ELF-1 (cell line): ENCODE data around the gene ZPLD1.

ENCODE experiments used
- DNase-seq: peaks from one replicate; pipeline ENCODE4 v3.0.0-alpha.2; 2016; ENCODE audit warnings: low read depth, low spot score

ZPLD1 gene

DNA sequence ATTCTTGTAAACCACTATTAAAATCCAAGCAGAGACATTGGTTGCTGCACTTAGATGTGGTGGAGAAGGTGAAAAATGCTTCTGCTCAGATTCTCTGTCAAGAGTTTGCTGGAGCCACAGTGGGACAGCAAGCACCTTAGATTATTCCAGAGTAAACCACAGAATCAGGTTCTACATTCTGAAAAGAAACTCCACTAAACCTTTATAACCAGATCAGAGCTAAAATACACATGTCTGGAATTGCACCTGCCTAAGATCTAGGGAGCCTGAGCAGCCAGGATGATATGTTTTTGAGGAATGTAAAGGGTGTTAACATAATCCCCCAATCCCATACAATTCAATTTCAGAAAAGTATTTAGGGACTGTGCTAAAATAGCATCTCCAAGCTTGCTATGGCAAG is at the start of gene ZPLD1:
Gene ZPLD1, plus strand, starts transcription at position 301 of the 400 bp plus-strand sequence. CDS start 3,473 bp downstream, outside the sequence.
- DNase-seq: no peak

DNA sequence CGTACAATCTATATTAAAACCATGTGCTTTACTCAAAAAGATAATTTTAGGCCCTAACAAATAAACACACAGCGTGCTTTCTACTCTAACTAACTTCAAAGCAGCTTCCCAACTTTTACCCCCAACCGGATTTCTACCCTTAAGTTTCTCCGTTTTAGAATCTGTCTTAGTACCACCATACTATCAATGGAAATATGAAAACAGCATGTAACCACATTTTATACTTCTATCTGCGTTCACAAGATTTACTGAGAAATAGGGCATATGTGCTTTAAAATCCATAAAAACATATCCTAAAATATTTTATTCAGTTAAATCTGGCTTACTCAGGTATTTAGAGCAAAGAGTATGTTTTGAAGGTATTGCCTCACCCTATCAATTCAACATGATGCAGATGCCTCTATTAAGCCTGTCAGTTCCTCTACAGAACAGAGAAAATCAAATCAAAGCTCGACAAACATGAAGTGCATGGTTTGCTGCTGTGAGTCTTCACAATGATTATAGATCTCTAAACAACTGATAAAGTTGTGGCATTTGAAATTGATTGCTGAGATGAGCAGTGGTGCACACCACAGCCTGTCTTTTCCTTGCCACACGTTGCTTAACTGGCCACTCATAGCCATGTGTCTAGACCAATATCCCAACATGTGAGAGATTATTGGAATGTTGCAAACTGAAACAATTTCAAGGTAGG is 44.5 kb upstream of the ZPLD1 start:
- no peak for DNase-seq

DNA sequence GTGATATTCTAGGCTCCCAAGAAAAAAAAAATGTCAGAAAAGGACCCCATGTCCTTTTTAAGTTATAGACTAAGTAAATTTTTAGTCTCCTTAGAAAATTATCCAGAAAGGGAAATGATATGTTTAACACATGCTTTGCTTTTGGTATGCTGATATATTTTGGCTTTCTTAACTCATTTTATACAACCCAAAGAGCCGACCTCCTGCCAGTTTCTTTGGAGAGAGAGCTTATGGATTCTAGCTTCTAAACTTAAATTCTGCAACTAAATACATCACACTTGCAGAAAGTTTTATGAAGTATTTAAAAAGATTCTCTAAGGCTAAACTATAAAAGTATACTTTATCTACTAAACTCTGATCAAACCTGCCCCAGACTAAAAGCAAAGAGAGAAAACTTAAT is 43.9 kb upstream of the ZPLD1 start:
- no peak for DNase-seq

DNA sequence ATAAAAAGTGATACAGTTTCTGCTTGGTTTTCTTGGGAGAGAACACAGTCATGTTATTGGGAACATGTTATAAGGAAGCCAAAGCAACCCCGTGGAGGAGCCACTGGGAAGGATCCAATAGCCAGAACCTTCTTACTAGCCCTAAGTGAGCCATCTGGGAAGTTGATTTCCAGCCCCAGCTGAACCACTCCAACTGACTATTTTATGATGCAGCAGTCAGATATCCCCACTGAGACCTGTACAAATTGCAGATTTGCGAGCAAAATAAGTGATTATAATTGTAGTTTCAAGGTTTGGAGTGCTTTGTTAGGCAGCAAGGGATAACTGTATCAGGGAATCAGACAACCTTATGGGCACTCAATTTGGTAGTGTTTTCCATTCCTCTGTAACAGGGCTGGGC is 43.3 kb upstream of the ZPLD1 start:
- no peak for DNase-seq

DNA sequence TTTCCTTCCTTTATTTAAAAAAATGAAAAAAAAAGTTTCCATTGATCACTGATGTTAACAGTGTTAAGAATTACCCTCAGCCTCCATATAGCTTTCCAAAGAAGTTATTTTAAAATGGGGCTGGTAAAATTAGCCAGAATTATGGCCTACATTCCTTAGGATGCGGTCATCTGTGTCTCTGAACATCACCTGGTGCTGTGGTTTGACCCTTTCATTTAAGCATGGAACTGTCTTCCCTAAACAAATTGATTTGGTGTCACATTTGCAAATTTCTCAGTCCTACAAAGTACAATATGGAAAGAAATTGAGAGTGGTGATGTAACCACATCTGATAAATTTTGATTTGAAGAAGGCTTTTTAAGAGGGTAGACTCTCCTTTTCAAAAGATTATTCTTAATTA is 40.3 kb upstream of the ZPLD1 start:
- no peak for DNase-seq

DNA sequence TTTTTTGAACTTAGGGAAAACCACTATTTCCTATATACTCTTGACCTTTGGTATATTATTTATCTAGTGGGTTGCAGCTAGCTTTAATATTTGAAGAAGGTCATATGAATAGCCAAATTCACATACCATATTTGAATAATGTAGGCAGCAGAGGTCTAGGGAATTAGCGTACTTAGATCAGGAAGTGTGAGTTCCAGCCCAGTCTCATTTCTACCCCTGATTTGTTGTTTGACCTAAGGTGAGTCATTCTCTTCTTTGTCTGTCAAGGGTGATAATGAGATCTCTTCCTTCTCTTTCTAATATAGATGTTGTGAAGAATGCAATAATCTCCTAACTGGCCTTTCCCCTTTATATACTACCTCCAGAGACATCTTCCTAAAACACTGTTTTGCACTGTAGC is 36.6 kb upstream of the ZPLD1 start:
- DNase-seq: no peak

DNA sequence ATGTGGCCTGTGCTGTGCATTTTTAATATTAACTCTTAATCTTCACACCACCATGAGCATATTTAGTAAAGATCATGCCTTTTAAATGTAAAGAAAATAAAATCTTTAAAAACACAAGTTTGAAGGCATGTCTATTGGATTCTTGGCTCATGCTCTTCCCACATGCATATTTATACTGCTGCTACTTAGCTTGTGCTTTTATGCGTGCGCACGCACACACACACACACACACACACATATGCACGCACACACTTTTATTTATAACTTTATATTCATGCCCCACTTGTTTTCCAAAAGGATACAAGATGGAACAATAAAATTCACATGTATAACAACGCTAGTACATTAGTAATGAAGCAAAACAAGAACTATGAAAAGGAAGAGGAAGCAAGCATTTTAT is 36.1 kb upstream of the ZPLD1 start:
- DNase-seq: no peak

DNA sequence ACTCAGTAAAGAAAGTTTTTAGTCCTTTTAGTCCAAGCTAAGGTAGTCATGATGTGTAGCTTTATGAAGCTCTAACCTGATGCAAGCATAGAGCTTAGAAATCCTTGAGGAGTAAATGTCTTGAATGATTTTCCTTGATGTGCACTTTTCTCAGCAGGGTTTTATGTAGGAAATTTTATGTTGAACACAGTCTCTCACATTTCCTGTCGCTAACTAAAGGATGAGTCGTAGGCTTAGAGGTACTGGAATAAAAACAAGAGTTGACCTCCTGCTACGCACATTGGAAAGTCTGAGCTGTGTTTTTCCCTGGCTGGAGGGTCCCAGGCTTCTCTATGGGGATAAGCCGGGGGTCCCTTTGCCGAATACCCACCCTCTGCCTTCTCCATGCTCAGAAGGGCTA is 34.7 kb upstream of the ZPLD1 start:
- DNase-seq: no peak

DNA sequence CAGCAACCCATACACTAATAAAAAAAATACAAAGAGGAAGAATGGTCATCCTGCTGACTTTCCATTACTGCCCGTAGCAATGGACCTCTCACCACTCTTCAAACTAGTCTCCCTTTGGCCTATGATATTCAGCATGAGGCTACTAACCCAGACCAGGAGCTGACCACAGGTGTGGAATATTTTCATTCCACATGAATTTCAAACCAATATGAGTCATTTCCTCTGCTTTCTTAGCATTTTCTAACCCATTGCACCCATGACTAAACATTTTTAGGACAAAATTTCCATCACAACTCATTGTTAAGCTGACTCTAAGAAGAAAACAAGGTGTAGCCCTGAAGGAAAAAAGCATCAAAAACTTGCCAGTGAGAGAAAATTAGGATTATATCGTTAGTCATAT is 34.0 kb upstream of the ZPLD1 start:
- no peak for DNase-seq

DNA sequence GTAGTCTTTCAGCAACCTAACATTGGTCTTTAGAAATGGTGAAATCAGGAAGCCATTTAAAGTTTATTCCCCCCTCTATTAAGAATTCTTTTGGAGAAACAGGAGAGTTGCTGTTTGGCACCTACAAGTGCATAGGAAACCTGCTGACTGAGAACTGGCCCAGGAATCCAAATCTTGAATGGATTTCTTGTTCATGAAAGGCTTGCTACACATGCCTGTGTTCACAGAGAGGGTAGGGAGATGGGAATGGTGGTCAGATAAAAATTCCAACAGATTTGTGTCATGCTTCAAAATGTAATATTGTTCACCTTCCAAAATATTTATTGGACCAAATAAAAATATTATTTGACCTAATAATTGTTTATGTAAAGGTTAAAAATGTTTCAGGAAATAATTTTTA is 24.2 kb upstream of the ZPLD1 start:
- no peak for DNase-seq

DNA sequence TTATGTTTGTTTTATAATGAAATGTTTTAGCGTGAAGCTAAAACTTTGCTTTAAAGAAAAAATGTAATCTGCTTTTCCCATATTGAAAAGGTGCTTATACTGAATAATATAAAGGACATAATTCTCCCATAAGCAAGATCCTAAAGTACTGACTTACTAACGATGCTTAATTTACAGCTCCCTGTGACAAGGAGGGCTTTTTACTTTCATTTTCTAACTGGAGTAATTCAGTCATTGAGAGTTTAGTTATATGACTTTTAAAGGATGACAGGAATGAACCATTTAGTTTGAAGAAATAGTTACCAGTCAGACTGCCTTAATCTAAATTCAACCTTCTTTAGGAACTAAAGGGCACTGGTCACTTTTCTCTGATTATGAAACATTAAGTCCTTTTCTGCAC is 19.3 kb upstream of the ZPLD1 start:
- DNase-seq: no peak

DNA sequence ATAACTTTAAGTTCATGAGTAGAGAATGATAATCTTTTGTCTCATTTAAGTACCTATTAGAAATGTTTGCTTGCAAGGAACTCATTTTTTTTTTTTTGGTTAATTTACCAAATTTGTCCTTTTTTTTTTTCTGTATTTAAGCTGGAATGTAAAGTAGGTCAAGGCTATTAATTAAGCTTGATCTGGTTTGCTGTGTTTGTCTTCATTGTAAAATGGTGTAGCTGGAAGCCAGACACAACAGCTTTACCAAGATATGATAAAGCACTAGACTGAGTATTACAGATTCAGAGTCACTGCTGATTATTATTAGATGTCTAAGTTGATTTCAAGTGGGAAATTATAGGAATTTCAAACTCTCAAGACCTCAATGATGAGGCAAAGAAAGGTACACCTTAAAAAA is 15.0 kb upstream of the ZPLD1 start:
- DNase-seq: no peak

DNA sequence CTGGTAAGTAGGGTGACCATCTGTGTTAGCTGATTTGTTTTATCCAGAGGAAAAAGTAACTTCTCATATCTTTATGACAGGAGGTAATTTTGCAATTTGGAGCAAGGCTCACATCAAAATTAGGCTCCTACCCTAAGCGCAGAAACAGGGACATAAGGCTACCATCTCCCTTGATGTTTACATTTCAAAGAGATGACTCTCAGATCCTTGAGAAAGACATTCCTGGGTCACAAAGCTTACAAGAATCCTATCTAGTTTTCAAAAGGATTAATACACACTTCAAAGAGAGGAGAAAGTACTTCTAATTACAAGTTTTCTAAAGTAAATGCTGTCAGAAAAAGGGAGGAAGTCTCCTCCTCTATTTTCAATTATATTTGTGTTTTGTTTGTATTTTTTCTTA is 7.0 kb downstream of the ZPLD1 start:
- no peak for DNase-seq

DNA sequence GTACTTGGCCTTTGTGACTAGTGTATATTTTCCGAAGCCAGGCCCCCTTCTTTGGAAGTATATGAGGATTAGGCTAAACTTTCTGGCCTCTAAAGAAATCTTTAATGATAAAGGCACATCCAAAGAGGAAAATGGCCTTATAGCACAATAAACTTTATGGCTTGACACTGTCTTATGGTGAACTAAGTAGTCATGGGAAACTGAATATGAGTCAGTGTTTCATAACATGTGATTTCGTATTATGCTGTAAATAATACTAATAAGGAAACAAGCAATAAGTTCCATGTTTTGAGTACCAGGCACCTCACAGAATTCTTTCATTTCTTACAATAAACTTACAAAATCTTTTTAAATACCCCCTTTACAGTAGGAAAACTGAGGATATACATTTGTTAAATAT is 8.2 kb downstream of the ZPLD1 start:
- DNase-seq: no peak

DNA sequence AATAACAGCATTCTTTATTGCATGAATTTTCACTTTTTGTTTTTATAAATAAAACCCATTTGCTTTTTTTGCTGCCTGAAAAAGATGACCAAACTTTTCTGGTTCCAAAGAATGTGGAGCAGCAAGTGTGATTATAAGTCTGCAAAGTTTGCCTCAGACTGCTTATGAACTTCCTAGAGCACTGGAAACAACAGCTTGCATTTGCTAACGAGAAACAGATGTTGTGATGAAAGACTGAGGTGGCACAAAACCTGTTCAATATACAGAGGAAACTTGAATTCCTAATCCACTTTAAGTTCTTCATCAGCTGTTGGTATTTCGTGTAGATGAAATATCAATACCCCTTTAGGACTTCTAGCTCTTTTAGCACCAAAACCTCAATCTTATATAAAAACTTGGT is 9.3 kb downstream of the ZPLD1 start:
- no peak for DNase-seq

DNA sequence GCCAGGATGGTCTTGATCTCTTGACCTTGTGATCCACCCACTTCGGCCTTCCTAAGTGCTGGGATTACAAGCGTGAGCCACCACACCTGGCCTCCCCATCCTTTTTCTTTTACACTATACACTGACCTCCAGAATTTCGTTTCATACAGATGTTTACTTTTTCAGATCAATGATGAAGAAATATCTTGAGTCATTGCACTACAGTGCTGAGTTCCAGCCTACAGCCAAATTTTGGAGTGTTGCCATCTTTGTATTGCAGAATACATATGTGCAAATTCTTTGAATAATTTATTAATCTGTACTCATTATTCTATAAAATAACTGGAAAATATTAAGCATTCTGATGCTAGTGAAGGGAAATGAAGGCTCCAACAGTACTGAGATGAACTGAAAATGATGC is 12.5 kb downstream of the ZPLD1 start:
- no peak for DNase-seq

DNA sequence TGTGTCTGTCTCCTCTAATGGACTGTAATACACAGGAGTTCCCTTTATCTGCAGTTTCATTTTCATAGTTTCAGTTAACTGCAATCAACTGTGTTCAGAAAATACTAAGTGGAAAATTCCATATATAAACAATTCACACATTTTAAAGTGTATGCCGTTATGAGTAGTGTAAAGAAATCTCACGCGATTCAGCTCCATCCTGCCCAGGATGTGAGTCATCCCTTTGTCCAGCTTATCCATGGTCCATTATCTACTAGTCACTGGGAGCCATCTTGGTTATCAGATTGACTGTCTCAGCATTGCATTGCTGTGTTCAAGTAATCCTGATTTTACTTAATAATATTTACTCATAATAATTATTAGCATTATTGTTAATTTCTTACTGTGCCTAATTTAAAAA is 14.5 kb downstream of the ZPLD1 start:
- no peak for DNase-seq

DNA sequence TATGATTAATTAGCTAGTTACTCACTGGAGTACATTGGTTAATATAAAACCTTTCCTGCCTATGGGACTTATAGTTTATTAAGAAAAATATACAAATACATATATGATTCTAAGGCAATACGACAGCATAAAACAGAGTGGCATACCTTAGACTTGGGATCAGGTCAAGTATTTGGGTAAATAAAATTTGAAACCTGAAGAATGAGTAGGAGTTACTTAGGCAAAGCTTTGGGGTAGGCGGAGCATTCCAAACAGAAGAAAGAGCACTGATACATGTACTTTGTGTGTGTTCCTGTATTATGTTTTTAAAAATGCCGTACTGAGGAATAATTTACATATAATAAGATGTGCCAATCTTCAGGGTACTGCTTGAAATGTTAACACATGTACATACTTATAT is 15.1 kb downstream of the ZPLD1 start:
- no peak for DNase-seq

DNA sequence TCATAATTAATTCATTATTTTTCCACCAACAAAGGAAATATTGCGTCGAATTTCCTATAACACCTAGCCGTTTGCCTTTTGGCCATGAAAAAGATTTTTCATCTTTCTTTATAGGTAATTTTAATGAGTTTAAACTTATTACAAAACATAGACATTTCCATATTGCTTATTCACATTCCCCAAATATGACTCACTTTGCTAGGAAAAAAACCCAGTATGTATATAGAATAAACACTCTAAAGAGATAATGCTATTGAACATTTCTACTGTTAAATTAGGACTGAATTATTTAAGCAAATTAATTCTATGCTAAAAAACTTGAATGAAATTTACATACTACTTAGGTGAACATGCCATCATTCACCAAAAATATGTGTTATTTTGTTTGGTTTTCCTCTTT is 16.2 kb downstream of the ZPLD1 start:
- DNase-seq: no peak

DNA sequence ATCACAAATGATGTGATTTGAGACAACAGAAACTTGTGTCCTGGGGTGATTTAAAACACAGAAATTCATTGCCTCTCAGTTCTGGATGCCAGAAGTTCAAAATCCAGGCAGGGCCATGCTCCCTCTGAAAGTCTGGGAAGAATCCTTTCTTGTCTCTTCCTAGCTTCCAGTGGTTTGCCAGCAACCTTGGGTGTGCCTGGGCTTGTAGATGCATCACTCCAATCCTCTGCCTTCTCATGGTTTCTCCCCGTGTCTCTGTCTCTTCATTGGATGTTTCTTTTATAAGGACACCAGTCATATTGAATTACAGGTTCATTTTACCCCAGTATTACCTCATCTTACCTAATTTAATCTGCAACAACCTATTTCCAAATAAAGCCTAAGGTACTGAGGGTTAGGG is 16.7 kb downstream of the ZPLD1 start:
- DNase-seq: no peak

DNA sequence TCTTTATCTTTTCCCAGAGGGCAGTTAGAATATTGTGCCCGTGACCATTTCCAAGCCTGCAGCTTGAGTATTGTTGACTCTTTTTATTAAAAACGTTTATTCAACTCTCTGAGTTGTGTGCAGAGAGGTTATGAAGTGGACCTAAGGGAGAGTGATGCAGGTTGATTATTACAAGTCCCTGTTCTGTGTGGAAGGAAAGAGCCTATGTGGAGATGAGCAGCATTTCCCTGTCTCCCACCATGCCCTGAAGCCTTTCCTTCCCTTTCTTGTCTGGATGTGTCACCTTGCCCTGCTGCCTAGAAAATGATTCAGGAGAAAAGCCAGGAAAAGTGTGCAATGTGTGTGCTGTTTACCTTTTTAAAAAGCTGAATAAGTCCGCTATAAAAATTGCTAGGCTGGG is 19.4 kb downstream of the ZPLD1 start:
- no peak for DNase-seq

DNA sequence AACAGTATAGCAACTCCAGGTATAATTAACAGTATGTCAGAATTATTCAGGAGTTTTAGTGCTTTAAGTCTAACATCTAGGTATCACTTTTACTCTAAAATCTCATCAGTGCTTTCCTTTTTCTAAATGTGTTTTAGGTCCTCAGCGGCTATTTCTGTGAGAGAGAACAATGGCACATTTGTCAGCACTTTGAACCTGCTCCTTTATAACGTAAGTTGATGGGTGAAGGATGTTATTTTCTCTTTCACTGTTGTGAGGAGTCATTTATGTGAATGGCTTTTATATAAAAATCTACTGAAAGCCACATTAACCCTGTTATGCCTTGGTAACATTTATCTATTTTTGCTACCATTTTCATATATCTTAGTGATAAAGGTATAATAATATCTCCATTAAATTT is 22.8 kb downstream of the ZPLD1 start:
- DNase-seq: no peak

DNA sequence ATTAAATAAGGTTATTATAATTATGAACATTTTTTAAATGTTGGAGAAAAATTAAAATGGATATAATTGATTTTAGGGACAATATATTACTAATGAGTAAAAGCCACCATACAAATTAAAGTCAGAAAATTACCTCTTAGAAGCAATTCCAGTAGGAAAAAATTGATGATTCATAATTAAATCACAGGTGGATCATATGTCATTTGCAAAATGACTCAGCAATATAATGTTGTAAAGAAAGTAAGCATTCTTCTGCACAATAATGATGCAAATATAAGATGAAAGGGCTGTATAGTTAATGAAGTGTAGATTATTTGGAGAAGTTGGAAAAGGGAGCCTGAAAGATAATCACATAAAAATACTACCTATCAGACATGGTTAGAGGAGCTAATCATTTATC is 25.8 kb downstream of the ZPLD1 start:
- no peak for DNase-seq

DNA sequence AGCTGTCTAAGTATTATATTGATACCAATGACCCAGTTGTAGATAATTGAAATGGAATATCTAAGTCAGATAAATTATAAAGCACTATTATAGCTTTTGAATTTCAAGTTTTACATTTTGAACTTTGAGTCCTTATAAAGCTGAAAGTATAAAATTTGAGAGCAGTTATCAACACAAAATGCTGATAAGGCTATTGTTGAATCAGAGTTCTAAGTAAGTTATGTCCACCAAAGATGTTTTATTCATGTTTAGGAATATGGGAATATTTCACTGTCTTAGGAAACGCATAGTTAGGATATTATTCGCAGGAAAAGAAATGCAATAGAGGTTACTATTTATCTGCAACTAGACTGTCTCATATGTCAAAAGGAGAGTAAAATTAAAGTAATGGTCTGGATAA is 29.4 kb downstream of the ZPLD1 start:
- DNase-seq: no peak
